Middle frontal gyrus (tissue), 1 donor: ENCODE data around the gene PRKCE.

Source experiments
- DNase-seq: peaks from one replicate; pipeline ENCODE4 v3.0.0-alpha.2; 2015; ENCODE audit warnings: low spot score; ENCODE audit errors: extremely low spot score

PRKCE gene

GRCh38 chr2:46177461-46178089 is 526.1 kb downstream of the PRKCE start:
- DNase-seq: no peak

- no peak for DNase-seq
Measured at GRCh38 chr2:46179037-46179621, 527.7 kb downstream of the PRKCE start.

GRCh38 chr2:46180189-46180588 is 528.7 kb downstream of the PRKCE start:
- no peak for DNase-seq

GRCh38 chr2:46181306-46181705 is 529.8 kb downstream of the PRKCE start:
- no peak for DNase-seq

- DNase-seq: no peak
Measured at GRCh38 chr2:46181789-46182530, 530.5 kb downstream of the PRKCE start.

- DNase-seq: no peak
Measured at GRCh38 chr2:46183426-46183825, 532.0 kb downstream of the PRKCE start.

- DNase-seq: no peak
Measured at GRCh38 chr2:46184794-46185583, 533.5 kb downstream of the PRKCE start.

- no peak for DNase-seq
Measured at GRCh38 chr2:46187112-46187618, 535.7 kb downstream of the PRKCE start.

- DNase-seq: no peak
Measured at GRCh38 chr2:46188041-46188716, 536.7 kb downstream of the PRKCE start.

- DNase-seq: no peak
Measured at GRCh38 chr2:46193356-46193755, 541.9 kb downstream of the PRKCE start.

GRCh38 chr2:46193855-46194254 is 542.4 kb downstream of the PRKCE start:
- DNase-seq: no peak

GRCh38 chr2:46194856-46195255 is 543.4 kb downstream of the PRKCE start:
- DNase-seq: no peak

- no peak for DNase-seq
Measured at GRCh38 chr2:46195819-46196218, 544.3 kb downstream of the PRKCE start.

GRCh38 chr2:46196871-46197462 is 545.5 kb downstream of the PRKCE start:
- DNase-seq: no peak

- no peak for DNase-seq
Measured at GRCh38 chr2:46197672-46198071, 546.2 kb downstream of the PRKCE start.

GRCh38 chr2:46198164-46198883 is 546.8 kb downstream of the PRKCE start:
- no peak for DNase-seq

- no peak for DNase-seq
Measured at GRCh38 chr2:46198966-46199365, 547.5 kb downstream of the PRKCE start.

- DNase-seq: no peak
Measured at GRCh38 chr2:46200100-46200690, 548.7 kb downstream of the PRKCE start.

- no peak for DNase-seq
Measured at GRCh38 chr2:46200861-46201605, 549.6 kb downstream of the PRKCE start.
